ENCODE measurements around the gene NEK11.

NEK11 gene

DNA sequence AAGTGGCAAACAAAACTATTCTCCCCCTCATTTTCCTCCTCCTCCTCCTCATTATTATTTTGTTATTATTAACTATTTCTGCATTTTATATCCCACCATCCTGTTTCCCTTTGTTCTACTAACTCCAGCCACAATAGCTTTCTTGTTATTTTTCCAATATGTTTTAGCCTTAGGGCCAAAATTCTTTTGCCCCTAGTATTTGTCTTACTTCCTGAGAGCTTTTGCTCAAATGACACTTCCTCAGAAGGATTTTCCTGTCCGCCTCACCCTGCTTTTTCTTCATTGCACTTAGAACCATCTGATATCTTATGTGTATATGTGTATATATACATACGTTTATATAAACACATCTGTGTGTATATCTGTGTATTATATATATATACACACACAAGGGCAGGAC is 322.2 kb downstream of the NEK11 start:
- no peak overlapping the region for H3K23ac ChIP-seq (ENCODE audit: low read length)
- no peak overlapping the region for H3K4ac ChIP-seq (ENCODE audit: low read depth, low read length)
- no CpG with 5 or more reads among the region's 2 CpGs for WGBS (ENCODE audit: extremely low coverage, insufficient coverage, insufficient read length)
- no peak overlapping the region for H2BK12ac ChIP-seq (ENCODE audit: low read length)
- H4K91ac ChIP-seq (ENCODE audit: low read depth, low read length) = no peak overlapping the region
- H3K14ac ChIP-seq (ENCODE audit: low read length) = no peak overlapping the region
- no peak overlapping the region for H3K18ac ChIP-seq (ENCODE audit: low read length)
- H3K27me3 ChIP-seq (ENCODE audit: insufficient read depth, low read length) = no peaks in the 10 kb centered on the region
- no peak overlapping the region for H4K12ac ChIP-seq (ENCODE audit: low read depth, low read length)
- no peak overlapping the region for H3K9ac ChIP-seq (ENCODE audit: low read length)
- no peak overlapping the region for H2AK5ac ChIP-seq (ENCODE audit: low read length)
- H3K4me1 ChIP-seq (ENCODE audit: control insufficient read depth in 1 of 2, insufficient read depth in 2 of 2, low read length in 2 of 2) = peaks cover 4 to 5% of the 10 kb centered on the region in 2 experiments
- H2BK5ac ChIP-seq (ENCODE audit: low read depth, low read length, poor library complexity) = no peak overlapping the region
- H2BK120ac ChIP-seq (ENCODE audit: insufficient read depth, low read length, poor library complexity) = no peak overlapping the region
- no peaks in the 10 kb centered on the region for H3K9me3 ChIP-seq (ENCODE audit: insufficient read depth, low read depth, low read length)
- no peak overlapping the region for H2AFZ ChIP-seq (ENCODE audit: insufficient read depth, low read length, poor library complexity)
- no peaks in the 10 kb centered on the region for H3K36me3 ChIP-seq (ENCODE audit: control insufficient read depth in 1 of 2, insufficient read depth in 2 of 2, low read length in 2 of 2)
- H3K79me2 ChIP-seq (ENCODE audit: control insufficient read depth, insufficient read depth, low read length, poor library complexity) = no peaks in the 10 kb centered on the region
- no peak for DNase-seq
- no peak overlapping the region for H4K8ac ChIP-seq (ENCODE audit: low read depth, low read length)
- no peak overlapping the region for H3K27ac ChIP-seq (ENCODE audit: low read depth, low read length)
- no peak overlapping the region for H3K4me2 ChIP-seq (ENCODE audit: low read length)
- H3K79me1 ChIP-seq (ENCODE audit: low read length) = peaks cover 2% of the 10 kb centered on the region
- no peak overlapping the region for H3K4me3 ChIP-seq (ENCODE audit: low read depth, low read length)

DNA sequence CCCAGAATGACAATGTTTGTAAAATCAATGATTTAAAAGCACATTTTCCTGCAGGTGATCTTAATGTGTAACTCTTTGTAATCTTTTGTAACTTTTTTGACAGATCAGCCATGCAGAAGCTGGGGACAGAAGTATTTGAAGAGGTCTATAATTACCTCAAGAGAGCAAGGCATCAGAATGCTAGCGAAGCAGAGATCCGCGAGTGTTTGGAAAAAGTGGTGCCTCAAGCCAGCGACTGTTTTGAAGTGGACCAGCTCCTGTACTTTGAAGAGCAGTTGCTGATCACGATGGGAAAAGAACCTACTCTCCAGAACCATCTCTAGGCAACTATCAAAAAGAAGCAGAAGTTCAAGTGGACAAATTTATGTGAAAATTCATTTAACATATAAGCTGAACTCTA is 322.8 kb downstream of the NEK11 start:
- Histone ChIP-seq H2BK120ac (ENCODE audit: insufficient read depth, low read length, poor library complexity) (no peak overlapping the region), H4K12ac (ENCODE audit: low read depth, low read length) (no peak overlapping the region), H3K4me2 (ENCODE audit: low read length) (no peak overlapping the region), H3K9me3 (ENCODE audit: insufficient read depth, low read depth, low read length) (no peaks in the 10 kb centered on the region), H3K18ac (ENCODE audit: low read length) (no peak overlapping the region), H2BK5ac (ENCODE audit: low read depth, low read length, poor library complexity) (no peak overlapping the region), H3K36me3 (ENCODE audit: control insufficient read depth in 1 of 2, insufficient read depth in 2 of 2, low read length in 2 of 2) (no peaks in the 10 kb centered on the region), H3K27me3 (ENCODE audit: insufficient read depth, low read length) (no peaks in the 10 kb centered on the region), H2AK5ac (ENCODE audit: low read length) (no peak overlapping the region), H4K8ac (ENCODE audit: low read depth, low read length) (peak overlapping the region; percentile 54), H3K23ac (ENCODE audit: low read length) (no peak overlapping the region), H3K4me3 (ENCODE audit: low read depth, low read length) (no peak overlapping the region), H3K27ac (ENCODE audit: low read depth, low read length) (peak overlapping the region; percentile 0), H3K9ac (ENCODE audit: low read length) (no peak overlapping the region), H2BK12ac (ENCODE audit: low read length) (no peak overlapping the region), H3K4ac (ENCODE audit: low read depth, low read length) (no peak overlapping the region), H2AFZ (ENCODE audit: insufficient read depth, low read length, poor library complexity) (no peak overlapping the region), H3K4me1 (ENCODE audit: control insufficient read depth in 1 of 2, insufficient read depth in 2 of 2, low read length in 2 of 2) (peaks cover 4 to 5% of the 10 kb centered on the region in 2 experiments), H4K91ac (ENCODE audit: low read depth, low read length) (peak overlapping the region; percentile 24), H3K79me2 (ENCODE audit: control insufficient read depth, insufficient read depth, low read length, poor library complexity) (no peaks in the 10 kb centered on the region), H3K79me1 (ENCODE audit: low read length) (peaks cover 2% of the 10 kb centered on the region), H3K14ac (ENCODE audit: low read length) (no peak overlapping the region)
- DNase-seq = no peak
- no CpG with 5 or more reads among the region's 5 CpGs for WGBS (ENCODE audit: extremely low coverage, insufficient coverage, insufficient read length)

DNA sequence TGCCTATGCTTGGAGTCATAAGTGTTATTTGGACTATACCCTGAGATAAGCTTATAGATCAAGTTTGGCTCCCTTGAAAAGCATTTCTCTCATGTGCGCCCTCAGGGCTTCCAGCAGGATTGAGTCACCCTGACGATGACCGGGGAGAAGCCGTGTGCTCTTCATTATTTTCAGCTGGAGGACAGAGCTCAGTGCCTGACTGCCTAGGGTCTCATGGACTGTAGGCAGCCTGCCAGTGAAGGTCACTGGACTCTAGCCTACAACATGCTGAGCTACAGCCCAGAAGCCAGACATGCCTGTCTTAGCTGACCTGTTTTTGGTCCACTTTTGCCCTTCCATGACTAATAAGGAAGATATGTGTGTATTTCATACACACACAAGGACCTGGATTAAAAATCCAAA is 323.3 kb downstream of the NEK11 start:
- Histone ChIP-seq H3K79me1 (ENCODE audit: low read length) (peaks cover 2% of the 10 kb centered on the region), H3K18ac (ENCODE audit: low read length) (no peak overlapping the region), H2AK5ac (ENCODE audit: low read length) (no peak overlapping the region), H3K4me2 (ENCODE audit: low read length) (no peak overlapping the region), H3K27ac (ENCODE audit: low read depth, low read length) (peak overlapping the region; percentile 0), H3K9ac (ENCODE audit: low read length) (no peak overlapping the region), H2BK120ac (ENCODE audit: insufficient read depth, low read length, poor library complexity) (no peak overlapping the region), H3K9me3 (ENCODE audit: insufficient read depth, low read depth, low read length) (no peaks in the 10 kb centered on the region), H3K4me1 (ENCODE audit: control insufficient read depth in 1 of 2, insufficient read depth in 2 of 2, low read length in 2 of 2) (peaks cover 4 to 5% of the 10 kb centered on the region in 2 experiments), H3K27me3 (ENCODE audit: insufficient read depth, low read length) (no peaks in the 10 kb centered on the region), H3K4me3 (ENCODE audit: low read depth, low read length) (no peak overlapping the region), H2BK12ac (ENCODE audit: low read length) (no peak overlapping the region), H3K23ac (ENCODE audit: low read length) (no peak overlapping the region), H4K8ac (ENCODE audit: low read depth, low read length) (no peak overlapping the region), H2AFZ (ENCODE audit: insufficient read depth, low read length, poor library complexity) (no peak overlapping the region), H4K12ac (ENCODE audit: low read depth, low read length) (no peak overlapping the region), H4K91ac (ENCODE audit: low read depth, low read length) (no peak overlapping the region), H3K14ac (ENCODE audit: low read length) (no peak overlapping the region), H3K79me2 (ENCODE audit: control insufficient read depth, insufficient read depth, low read length, poor library complexity) (no peaks in the 10 kb centered on the region), H2BK5ac (ENCODE audit: low read depth, low read length, poor library complexity) (no peak overlapping the region), H3K4ac (ENCODE audit: low read depth, low read length) (no peak overlapping the region), H3K36me3 (ENCODE audit: control insufficient read depth in 1 of 2, insufficient read depth in 2 of 2, low read length in 2 of 2) (no peaks in the 10 kb centered on the region)
- WGBS (ENCODE audit: extremely low coverage, insufficient coverage, insufficient read length) = no CpG with 5 or more reads among the region's 4 CpGs
- peak; percentile 92 to 96 for DNase-seq

DNA sequence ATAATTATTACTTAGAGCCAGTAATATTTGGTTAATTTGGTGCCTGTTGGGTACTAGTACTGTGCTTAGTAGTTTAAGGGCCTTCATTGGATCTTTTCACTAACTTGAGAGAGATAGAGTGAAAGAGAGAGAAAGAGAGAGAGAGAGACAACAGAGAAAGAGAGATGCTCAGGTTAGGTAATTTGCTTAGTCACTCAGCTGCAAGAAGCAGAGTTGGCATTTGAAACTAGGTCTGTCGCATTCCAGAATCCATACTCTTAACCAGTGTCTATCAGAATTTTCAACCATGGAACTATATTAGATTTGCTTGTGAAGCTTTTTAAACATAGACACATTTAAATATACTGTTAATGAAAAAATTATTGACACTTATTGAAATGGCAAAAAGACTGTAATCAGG is 323.8 kb downstream of the NEK11 start:
- Histone ChIP-seq H3K14ac (ENCODE audit: low read length) (no peak overlapping the region), H2BK120ac (ENCODE audit: insufficient read depth, low read length, poor library complexity) (no peak overlapping the region), H3K4ac (ENCODE audit: low read depth, low read length) (no peak overlapping the region), H3K23ac (ENCODE audit: low read length) (no peak overlapping the region), H3K9me3 (ENCODE audit: insufficient read depth, low read depth, low read length) (no peaks in the 10 kb centered on the region), H3K4me1 (ENCODE audit: control insufficient read depth in 1 of 2, insufficient read depth in 2 of 2, low read length in 2 of 2) (peaks cover 4 to 5% of the 10 kb centered on the region in 2 experiments), H3K18ac (ENCODE audit: low read length) (no peak overlapping the region), H3K4me2 (ENCODE audit: low read length) (no peak overlapping the region), H4K12ac (ENCODE audit: low read depth, low read length) (no peak overlapping the region), H3K36me3 (ENCODE audit: control insufficient read depth in 1 of 2, insufficient read depth in 2 of 2, low read length in 2 of 2) (no peaks in the 10 kb centered on the region), H3K9ac (ENCODE audit: low read length) (no peak overlapping the region), H2AFZ (ENCODE audit: insufficient read depth, low read length, poor library complexity) (no peak overlapping the region), H3K79me1 (ENCODE audit: low read length) (peaks cover 2% of the 10 kb centered on the region), H2BK12ac (ENCODE audit: low read length) (no peak overlapping the region), H2AK5ac (ENCODE audit: low read length) (no peak overlapping the region), H2BK5ac (ENCODE audit: low read depth, low read length, poor library complexity) (no peak overlapping the region), H3K4me3 (ENCODE audit: low read depth, low read length) (no peak overlapping the region), H3K27ac (ENCODE audit: low read depth, low read length) (no peak overlapping the region), H3K79me2 (ENCODE audit: control insufficient read depth, insufficient read depth, low read length, poor library complexity) (no peaks in the 10 kb centered on the region), H4K91ac (ENCODE audit: low read depth, low read length) (no peak overlapping the region), H3K27me3 (ENCODE audit: insufficient read depth, low read length) (no peaks in the 10 kb centered on the region), H4K8ac (ENCODE audit: low read depth, low read length) (no peak overlapping the region)
- DNase-seq = peak; percentile 9 to 75
- no CpG with 5 or more reads among the region's 1 CpG for WGBS (ENCODE audit: extremely low coverage, insufficient coverage, insufficient read length)
